A549 (cell line): ENCODE measurements around the gene CCDC183. TPM values are rescaled to one million over a fixed set of nuclear protein-coding genes. Genes with fewer than 3 reads are reported as not detected.

Source experiments
- ATAC-seq, 2 experiments: fragments of 200-7000 bp in 1 of 2; fragments of >200 bp in 1 of 2; cut with Nextera tagmentation in 1 of 2; cut with Tn5 transposase in 1 of 2; 3 replicates each; pipeline versions ENCODE4 v1.8.0 to v1.9.1; 2018 to 2020; ENCODE audit warnings: mild to moderate bottlenecking in 1 of 2, moderate library complexity in 1 of 2
- CTCF ChIA-PET: fragments of 300-600 bp; sonication (Branson Sonifier 250); formaldehyde crosslinking; extraction: SDS; loops from one replicate; lab custom pipeline; 2021; ENCODE audit warnings: antibody characterized with exemption, inconsistent platforms; lab: Yijun Ruan, JAX
- POLR2A ChIA-PET: fragments of 350-600 bp; formaldehyde crosslinking; extraction: SDS; loops from one replicate; lab custom pipeline; 2021; ENCODE audit warnings: antibody characterized with exemption, inconsistent platforms; lab: Yijun Ruan, JAX
- DNase-seq, 2 experiments: peaks; one replicate each; pipeline versions ENCODE4 v3.0.0 to v3.0.0-alpha.2; 2011 to 2016; ENCODE audit warnings: low read depth in 1 of 2, low spot score in 1 of 2
- FAIRE-seq: peaks from 2 replicates; lab custom pipeline; 2011; peaks lifted over from hg19 to GRCh38; lab: Jason Lieb, UNC
- H3K27ac ChIP-seq, 2 experiments: fragments of >200 bp; sonication (Bioruptor Twin); formaldehyde crosslinking; 3 replicates each; pipeline ENCODE4 v1.5.1; 2016 to 2017
- H3K4me1 ChIP-seq: fragments of >200 bp; sonication (Bioruptor Twin); formaldehyde crosslinking; 3 replicates; pipeline ENCODE4 v1.6.1; 2016
- H3K4me2 ChIP-seq: fragments of >200 bp; sonication (Bioruptor Twin); formaldehyde crosslinking; 3 replicates; pipeline ENCODE4 v1.6.1; 2016
- H3K4me3 ChIP-seq: fragments of >200 bp; sonication (Bioruptor Twin); formaldehyde crosslinking; 3 replicates; pipeline ENCODE4 v1.5.1; 2016
- H3K9me3 ChIP-seq: fragments of >200 bp; sonication (Bioruptor Twin); formaldehyde crosslinking; 3 replicates; pipeline ENCODE4 v1.6.1; 2016
- BCL3 ChIP-seq: fragments of >200 bp; sonication (Bioruptor Twin); formaldehyde crosslinking; IDR thresholded peaks from 3 replicates; pipeline ENCODE4 v1.6.1; 2016
- CBX8 ChIP-seq: fragments of 200-600 bp; sonication (generic); IDR thresholded peaks from 2 replicates; pipeline ENCODE4 v1.6.1; 2016
- CHD2 ChIP-seq: fragments of 150-350 bp; IDR thresholded peaks from 2 replicates; pipeline ENCODE4 v1.6.1; 2014; ENCODE audit warnings: low read length; ENCODE audit not compliant: partially characterized antibody
- CTCF ChIP-seq: fragments of >200 bp; sonication (Bioruptor Twin); formaldehyde crosslinking; IDR thresholded peaks from 3 replicates; pipeline ENCODE4 v1.5.1; 2016
- ELK1 ChIP-seq: fragments of 150-350 bp; IDR thresholded peaks from 2 replicates; pipeline ENCODE4 v1.6.1; 2014; ENCODE audit warnings: low read depth, mild to moderate bottlenecking, low read length
- FOSB ChIP-seq: fragments of 250-450 bp; sonication (Bioruptor Pico); IDR thresholded peaks from 2 replicates; pipeline ENCODE4 v1.5.0; 2020; ENCODE audit warnings: mild to moderate bottlenecking, moderate library complexity
- FOXS1 ChIP-seq: fragments of 250-450 bp; sonication (Bioruptor Pico); IDR thresholded peaks from 2 replicates; pipeline ENCODE4 v1.5.0; 2020; ENCODE audit warnings: mild to moderate bottlenecking, moderate library complexity
- HDAC2 ChIP-seq: fragments of 200-600 bp; sonication (generic); IDR thresholded peaks from 2 replicates; pipeline ENCODE4 v1.6.1; 2016
- JUNB ChIP-seq: fragments of >200 bp; sonication (Bioruptor Twin); formaldehyde crosslinking; IDR thresholded peaks from 2 replicates; pipeline ENCODE4 v1.6.1; 2016
- KDM1A ChIP-seq: fragments of 200-600 bp; sonication (generic); IDR thresholded peaks from 2 replicates; pipeline ENCODE4 v1.6.1; 2016; ENCODE audit warnings: low read depth, mild to moderate bottlenecking
- KDM5A ChIP-seq: fragments of 200-600 bp; sonication (generic); IDR thresholded peaks from 2 replicates; pipeline ENCODE4 v1.6.1; 2016; ENCODE audit warnings: antibody characterized with exemption, mild to moderate bottlenecking
- MAX ChIP-seq: IDR thresholded peaks from 2 replicates; pipeline ENCODE4 v1.6.1; 2012
- PBX3 ChIP-seq: IDR thresholded peaks from 2 replicates; pipeline ENCODE4 v1.6.1; 2012
- RAD21 ChIP-seq, 2 experiments: fragments of >200 bp in 1 of 2; sonication (Bioruptor Twin) in 1 of 2; formaldehyde crosslinking in 1 of 2; IDR thresholded peaks in 1 of 2; conservative IDR thresholded peaks in 1 of 2; 2 replicates in 1 of 2; 3 replicates in 1 of 2; pipeline ENCODE4 v1.6.1; 2012 to 2018; ENCODE audit warnings: inconsistent platforms in 1 of 2
- RARB ChIP-seq: fragments of 250-450 bp; sonication (Bioruptor Pico); IDR thresholded peaks from 2 replicates; pipeline ENCODE4 v1.8.0; 2021; ENCODE audit warnings: mild to moderate bottlenecking, moderate library complexity
- RCOR1 ChIP-seq: fragments of 150-350 bp; IDR thresholded peaks from 2 replicates; pipeline ENCODE4 v1.6.1; 2014; ENCODE audit warnings: antibody characterized with exemption, low read length, low read depth
- REST ChIP-seq: fragments of 200-600 bp; sonication (generic); IDR thresholded peaks from 2 replicates; pipeline ENCODE4 v1.6.1; 2016; ENCODE audit warnings: antibody characterized with exemption, mild to moderate bottlenecking, moderate library complexity
- TFCP2L1 ChIP-seq: fragments of 250-450 bp; sonication (Bioruptor Pico); IDR thresholded peaks from 2 replicates; pipeline ENCODE4 v1.5.0; 2021; ENCODE audit warnings: mild to moderate bottlenecking
- USF2 ChIP-seq: fragments of 450-650 bp; IDR thresholded peaks from 2 replicates; pipeline ENCODE4 v1.6.1; 2014; ENCODE audit warnings: antibody characterized with exemption
- ZFP36 ChIP-seq: fragments of 450-650 bp; IDR thresholded peaks from 2 replicates; pipeline ENCODE4 v1.6.1; 2014; ENCODE audit warnings: borderline replicate concordance; ENCODE audit not compliant: partially characterized antibody
- WGBS: methylation state at CpG from one replicate; pipeline ENCODE4 v1.1.6; 2017; ENCODE audit errors: missing lambda C conversion rate; 5-methylcytosine and 5-hydroxymethylcytosine counted together
- polyA plus RNA-seq, 4 experiments: library from polyadenylated mRNA; depleted of rRNA in 3 of 4; stranded (reverse); fragments of >200 nt; fragmentation: RNase III in 1 of 4; extraction: RNeasy Plus Mini Kit Qiagen cat#74134 plus additional on column Dnase treatment in 1 of 4; gene quantifications; 2 replicates in 3 of 4; 3 replicates in 1 of 4; pipeline ENCODE4 v1.2.3, GENCODE V29; 2011 to 2017

CCDC183 gene
- polyA plus RNA-seq, 2 of the 4 experiments (the other 2 are of a cell fraction), result 0.90 to 1.4 TPM

- H3K4me3 ChIP-seq, result no peak overlapping the region
- TF ChIP-seq JUNB, result no peak
- no peak for TF ChIP-seq USF2
- TF ChIP-seq RARB (CRISPR knock-in tag), result no peak
- no peak for TF ChIP-seq CHD2
- no peak for TF ChIP-seq CBX8
- TF ChIP-seq CTCF, result no peak
- TF ChIP-seq PBX3, result no peak
- TF ChIP-seq BCL3, result no peak
- no peak for TF ChIP-seq MAX
- H3K9me3 ChIP-seq, result no peaks in the 10 kb centered on the region; the same call in 2 of the 3 replicates
- ATAC-seq (no peak), FAIRE-seq (no peak), DNase-seq (no peak)
- peaks cover 8% of the 10 kb centered on the region for H3K4me1 ChIP-seq
- CTCF ChIA-PET, result interaction anchor here (0.6 to 28.0 kb wide), 6 partner anchors 11 to 307 kb away, joined by 3 to 625 read pairs (median 24); partner anchors contain the start of genes LCN10, LCN6 and TMEM141
- POLR2A ChIA-PET, result no interaction called here
- H3K4me2 ChIP-seq, result no peak overlapping the region
- 87% methylated on average over 20 of the region's 20 CpGs for WGBS
- H3K27ac ChIP-seq, result no peak overlapping the region
Measured at GRCh38 chr9:136757751-136758140, 38.4 kb upstream of the CCDC183 start.

- CTCF ChIA-PET, result interaction anchor here (0.6 to 28.0 kb wide), 8 partner anchors 13 to 327 kb away, joined by 3 to 625 read pairs (median 3); partner anchors contain the start of genes LCN10, LCN6 and TMEM141
- POLR2A ChIA-PET, result interaction anchor here (0.7 kb wide), 1 partner anchor 14 kb away, joined by 5 read pairs; no protein-coding TSS in a partner anchor
- 91% methylated on average over 4 of the region's 9 CpGs for WGBS
- no peak overlapping the region for H3K4me2 ChIP-seq
- no peak overlapping the region for H3K27ac ChIP-seq
- peaks cover 12% of the 10 kb centered on the region for H3K4me1 ChIP-seq
- no peak for FAIRE-seq
- H3K9me3 ChIP-seq, result no peaks in the 10 kb centered on the region
- H3K4me3 ChIP-seq, result no peak overlapping the region
- DNase-seq, result no peak
- ATAC-seq, result no peak
- TF ChIP-seq MAX (no peak), PBX3 (no peak), KDM5A (no peak), TFCP2L1 (CRISPR knock-in tag) (no peak), KDM1A (no peak), ZFP36 (no peak), RAD21 (conservative IDR thresholded peaks at IDR 0.05 in 1 of 2, IDR thresholded peaks at IDR 0.05 in 1 of 2) (no peak), BCL3 (no peak), FOXS1 (CRISPR knock-in tag) (no peak), FOSB (CRISPR knock-in tag) (no peak), RCOR1 (no peak), HDAC2 (no peak), ELK1 (no peak), REST (no peak)
Measured at GRCh38 chr9:136759001-136759400, 37.1 kb upstream of the CCDC183 start.
